Fibroblast of lung (primary cell): ENCODE data around the gene TRPM3.

Experiments
- CTCF ChIP-seq, 2 donors: IDR thresholded peaks in 1 of 2; conservative IDR thresholded peaks in 1 of 2; 1 replicate in 1 of 2; 2 replicates in 1 of 2; pipeline ENCODE4 v1.5.1; 2011 to 2012; ENCODE audit warnings: low read length in 2 of 2, control low read depth in 1 of 2, inconsistent platforms in 1 of 2, low read depth in 1 of 2, mild to moderate bottlenecking in 1 of 2
- EZH2 ChIP-seq: IDR thresholded peaks from 2 replicates; pipeline ENCODE4 v1.5.1; 2012; ENCODE audit warnings: low read length, control low read depth, mild to moderate bottlenecking; ENCODE audit errors: missing control alignments

DNA sequence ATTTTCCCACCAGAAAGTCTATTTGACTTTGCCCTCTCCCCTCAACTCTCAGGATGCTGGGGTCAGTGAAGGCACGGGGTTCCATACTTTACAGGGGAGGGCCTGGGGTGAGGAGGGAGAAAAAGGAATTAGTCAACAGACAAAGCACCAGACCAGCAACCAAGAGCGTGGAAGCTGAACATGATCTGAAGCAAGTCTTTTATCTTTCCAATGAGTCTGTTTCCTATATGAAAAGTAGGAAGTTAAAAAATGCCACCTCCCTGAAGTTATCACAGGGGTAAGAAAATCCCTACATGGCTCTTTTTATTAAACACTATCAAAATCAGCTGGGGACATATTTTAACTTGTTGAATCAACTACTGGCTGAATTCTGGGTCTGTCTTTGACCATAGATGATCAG lies 337.0 kb downstream of the TRPM3 start:
- TF ChIP-seq CTCF (conservative IDR thresholded peaks at IDR 0.05 in 1 of 2, IDR thresholded peaks at IDR 0.05 in 1 of 2; ENCODE audit: low read depth in 1 of 2, low read length in 2 of 2) (no peak), EZH2 (no peak)
